Measurements from ENCODE around the gene UQCRHL.

- TF ChIP-seq POLR2A (IDR thresholded peaks at IDR 0.05; ENCODE audit: low read length) (no peak), GATA1 (IDR thresholded peaks at IDR 0.05; ENCODE audit: low read depth, low read length) (no peak)
These were observed 44.0 kb upstream of the UQCRHL start for GRCh38 chr1:15851210-15852035.
